H9 (cell line): Measurements from ENCODE around the gene NCKAP5. TPM values are rescaled to one million over a fixed set of nuclear protein-coding genes. Genes with fewer than 3 reads are reported as not detected.

Experiments
- DNase-seq: peaks from one replicate; pipeline ENCODE4 v3.0.0-alpha.2; 2017
- H2AFZ ChIP-seq: one replicate; pipeline ENCODE4 v1.6.1; 2013; ENCODE audit warnings: mild to moderate bottlenecking, low read length, control low read depth, moderate library complexity
- H2AK5ac ChIP-seq: 2 replicates; pipeline ENCODE4 v1.6.1; 2013; ENCODE audit warnings: low read length, control low read depth, mixed read lengths; ENCODE audit not compliant: insufficient read length
- H2BK120ac ChIP-seq: one replicate; pipeline ENCODE4 v1.6.1; 2013; ENCODE audit warnings: low read depth, mild to moderate bottlenecking, low read length, control low read depth, inconsistent platforms; ENCODE audit not compliant: poor library complexity, severe bottlenecking
- H2BK12ac ChIP-seq: 2 replicates; pipeline ENCODE4 v1.6.1; 2013; ENCODE audit warnings: low read length, control low read depth, mixed read lengths, low read depth; ENCODE audit not compliant: insufficient read length
- H2BK15ac ChIP-seq: 2 replicates; pipeline ENCODE4 v1.6.1; 2013; ENCODE audit warnings: low read depth, low read length, control low read depth
- H2BK20ac ChIP-seq: one replicate; pipeline ENCODE4 v1.6.1; 2013; ENCODE audit warnings: low read depth, mild to moderate bottlenecking, low read length, control low read depth, inconsistent platforms; ENCODE audit not compliant: poor library complexity, severe bottlenecking
- H2BK5ac ChIP-seq: 2 replicates; pipeline ENCODE4 v1.6.1; 2013; ENCODE audit warnings: low read length, control low read depth, mixed read lengths; ENCODE audit not compliant: insufficient read length
- H3K14ac ChIP-seq: 2 replicates; pipeline ENCODE4 v1.6.1; 2013; ENCODE audit warnings: low read length, control low read depth; ENCODE audit not compliant: insufficient read depth
- H3K18ac ChIP-seq: 2 replicates; pipeline ENCODE4 v1.6.1; 2013; ENCODE audit warnings: low read depth, mild to moderate bottlenecking, mixed read lengths, low read length, control low read depth; ENCODE audit not compliant: insufficient read length
- H3K23ac ChIP-seq: 2 replicates; pipeline ENCODE4 v1.6.1; 2013; ENCODE audit warnings: low read length, control low read depth, mixed read lengths, low read depth; ENCODE audit not compliant: insufficient read length
- H3K23me2 ChIP-seq: 2 replicates; pipeline ENCODE4 v1.6.1; 2013; ENCODE audit warnings: low read depth, mild to moderate bottlenecking, mixed read lengths, low read length, control low read depth; ENCODE audit not compliant: insufficient read length, poor library complexity, severe bottlenecking
- H3K27ac ChIP-seq: 2 replicates; pipeline ENCODE4 v1.5.1; 2013; ENCODE audit warnings: low read length, control low read depth, mixed read lengths, low read depth; ENCODE audit not compliant: insufficient read length
- H3K27me3 ChIP-seq: 2 replicates; pipeline ENCODE4 v1.6.1; 2013; ENCODE audit warnings: low read length, control low read depth, inconsistent platforms; ENCODE audit not compliant: insufficient read depth
- H3K4ac ChIP-seq: 2 replicates; pipeline ENCODE4 v1.6.1; 2013; ENCODE audit warnings: low read depth, mild to moderate bottlenecking, control low read depth, inconsistent platforms, low read length, moderate library complexity
- H3K4me1 ChIP-seq: 2 replicates; pipeline ENCODE4 v1.6.1; 2013; ENCODE audit warnings: low read length, control low read depth, inconsistent platforms; ENCODE audit not compliant: insufficient read depth
- H3K4me2 ChIP-seq: 2 replicates; pipeline ENCODE4 v1.6.1; 2013; ENCODE audit warnings: low read length, control low read depth, mixed read lengths; ENCODE audit not compliant: insufficient read length, insufficient read depth
- H3K56ac ChIP-seq: 2 replicates; pipeline ENCODE4 v1.6.1; 2013; ENCODE audit warnings: low read depth, mild to moderate bottlenecking, mixed read lengths, low read length, control low read depth; ENCODE audit not compliant: insufficient read length
- H3K79me1 ChIP-seq: 2 replicates; pipeline ENCODE4 v1.6.1; 2013; ENCODE audit warnings: low read depth, mild to moderate bottlenecking, moderate library complexity, low read length, control low read depth, inconsistent platforms; ENCODE audit not compliant: insufficient read depth, poor library complexity, severe bottlenecking
- H3K79me2 ChIP-seq: 2 replicates; pipeline ENCODE4 v1.6.1; 2013; ENCODE audit warnings: low read length, control low read depth, inconsistent platforms; ENCODE audit not compliant: insufficient read depth
- H3K9ac ChIP-seq: 2 replicates; pipeline ENCODE4 v1.6.1; 2013; ENCODE audit warnings: low read length, control low read depth, mixed read lengths; ENCODE audit not compliant: insufficient read length; ENCODE audit errors: extremely low read depth
- H3K9me3 ChIP-seq: one replicate; pipeline ENCODE4 v1.6.1; 2013; ENCODE audit warnings: low read depth, low read length, inconsistent platforms; ENCODE audit not compliant: control insufficient read depth
- H3T11ph ChIP-seq: one replicate; pipeline ENCODE4 v1.6.1; 2013; ENCODE audit warnings: mild to moderate bottlenecking, low read length, control low read depth, inconsistent platforms
- H4K20me1 ChIP-seq: one replicate; pipeline ENCODE4 v1.6.1; 2013; ENCODE audit not compliant: control insufficient read depth, insufficient read length, insufficient read depth
- H4K5ac ChIP-seq: 2 replicates; pipeline ENCODE4 v1.6.1; 2013; ENCODE audit warnings: low read depth, mild to moderate bottlenecking, mixed read lengths, low read length, control low read depth; ENCODE audit not compliant: insufficient read length
- H4K8ac ChIP-seq: replicated peaks from 2 replicates; pipeline ENCODE4 v1.6.1; 2013; ENCODE audit warnings: low read length, control low read depth, mixed read lengths, low read depth; ENCODE audit not compliant: insufficient read length
- H4K91ac ChIP-seq: 2 replicates; pipeline ENCODE4 v1.6.1; 2013; ENCODE audit warnings: low read depth, mild to moderate bottlenecking, moderate library complexity, mixed read lengths, low read length, control low read depth; ENCODE audit not compliant: insufficient read length
- H3K27ac Mint-ChIP-seq, 3 experiments: 2 replicates in 2 of 3; 3 replicates in 1 of 3; pipeline ENCODE4 v1.8.0; 2020 to 2021; ENCODE audit warnings: mixed read lengths in 3 of 3, mild to moderate bottlenecking in 1 of 3, moderate library complexity in 1 of 3
- H3K27me3 Mint-ChIP-seq: 2 replicates; pipeline ENCODE4 v1.8.0; 2021; ENCODE audit warnings: low read depth, mild to moderate bottlenecking, moderate library complexity, mixed read lengths
- H3K36me3 Mint-ChIP-seq, 3 experiments: 2 replicates in 2 of 3; 3 replicates in 1 of 3; pipeline ENCODE4 v1.8.0; 2020 to 2021; ENCODE audit warnings: low read depth in 3 of 3, mixed read lengths in 3 of 3; ENCODE audit not compliant: insufficient read depth in 1 of 3
- H3K4me1 Mint-ChIP-seq, 2 experiments: 2 replicates each; pipeline ENCODE4 v1.8.0; 2020; ENCODE audit warnings: mixed read lengths in 2 of 2
- H3K4me3 Mint-ChIP-seq, 2 experiments: 2 replicates in 1 of 2; 3 replicates in 1 of 2; pipeline ENCODE4 v1.8.0; 2020 to 2021; ENCODE audit warnings: mild to moderate bottlenecking in 2 of 2, mixed read lengths in 2 of 2, moderate library complexity in 1 of 2
- H3K9me3 Mint-ChIP-seq, 2 experiments: 2 replicates in 1 of 2; 3 replicates in 1 of 2; pipeline ENCODE4 v1.8.0; 2020; ENCODE audit warnings: mild to moderate bottlenecking in 2 of 2, mixed read lengths in 2 of 2, moderate library complexity in 1 of 2
- CTCF ChIP-seq: fragments of 200-600 bp; sonication (generic); conservative IDR thresholded peaks from 3 replicates; pipeline ENCODE4 v1.8.0; 2021; ENCODE audit warnings: antibody characterized with exemption, mild to moderate bottlenecking
- WGBS: extraction: QIAGEN DNeasy Blood & Tissue Kit; methylation state at CpG from one replicate; pipeline ENCODE4 v1.1.7; 2013; ENCODE audit warnings: missing lambda C conversion rate, low lambda C conversion rate, mixed read lengths; ENCODE audit not compliant: insufficient read length; ENCODE audit errors: extremely low coverage; 5-methylcytosine and 5-hydroxymethylcytosine counted together
- total RNA-seq: library from RNA; stranded (reverse); gene quantifications from 2 replicates; pipeline ENCODE4 v1.2.1, GENCODE V29; 2021

The NCKAP5 gene
- total RNA-seq, 1 experiment from 2014 or later, result 0.26 TPM

- no peak for TF ChIP-seq CTCF
- Histone ChIP-seq H3K23me2 (no peaks in the 10 kb centered on the region), H4K91ac (no peak overlapping the region), H3K9ac (no peak overlapping the region), H3K23ac (no peak overlapping the region), H3K4me1 (peaks cover 8% of the 10 kb centered on the region; the same call in 1 of the 2 replicates), H4K8ac (no peak overlapping the region), H2AK5ac (no peak overlapping the region), H3T11ph (no peak overlapping the region), H2BK12ac (no peak overlapping the region), H3K9me3 (no peaks in the 10 kb centered on the region), H2BK120ac (no peak overlapping the region), H2BK5ac (no peak overlapping the region), H4K20me1 (no peaks in the 10 kb centered on the region), H3K79me1 (no peaks in the 10 kb centered on the region), H4K5ac (no peak overlapping the region), H3K18ac (no peak overlapping the region), H3K4ac (no peak overlapping the region), H3K14ac (no peak overlapping the region; the same call in 1 of the 2 replicates), H2AFZ (no peak overlapping the region), H2BK15ac (no peak overlapping the region), H3K27me3 (no peaks in the 10 kb centered on the region; the same call in 1 of the 2 replicates), H2BK20ac (no peak overlapping the region), H3K79me2 (no peaks in the 10 kb centered on the region), H3K27ac (no peak overlapping the region), H3K4me2 (peak overlapping the region; percentile 32), H3K56ac (no peak overlapping the region)
- no peaks in the 10 kb centered on the region for H3K36me3 Mint-ChIP-seq
- H3K27me3 Mint-ChIP-seq, result peaks cover 5% of the 10 kb centered on the region
- 0 out of 5 replicates have a peak overlapping the region, but pooled peaks of 1 of the 2 experiments have one; percentile 11 for H3K4me3 Mint-ChIP-seq
- DNase-seq, result no peak
- peaks cover 44 to 46% of the 10 kb centered on the region in 2 experiments for H3K4me1 Mint-ChIP-seq
- H3K27ac Mint-ChIP-seq, result peak overlapping the region in 2 of 3 experiments; percentile 44 to 64; a peak in 6 of 7 replicates
- no CpG with 5 or more reads among the region's 4 CpGs for WGBS
- H3K9me3 Mint-ChIP-seq, result no peaks in the 10 kb centered on the region
Measured at GRCh38 chr2:133139847-133140533, 428.3 kb downstream of the NCKAP5 start.
